ENCODE results near the gene DNTTIP2. TPM values are rescaled to one million over a fixed set of nuclear protein-coding genes. Genes with fewer than 3 reads are reported as not detected.
"Not testable (repeated sequence)": the region's sequence is repeated elsewhere in the genome, so short reads cannot be mapped to it uniquely, and the experiment has no call there.

DNTTIP2 gene
- 48.7 and 50.8 TPM in 2 replicates for total RNA-seq
- long read RNA-seq, full-length matches to known transcripts = 72 of 331 reads
- long read RNA-seq, partial matches to known transcripts = 252 of 331 reads
- long read RNA-seq, other reads (novel, unspliced or antisense) = 7 of 331 reads

- DNase-seq (ENCODE audit: low spot score, unreplicated experiment) = peak; percentile 73
- TF ChIP-seq CTCF (IDR thresholded peaks at IDR 0.05; ENCODE audit: unreplicated experiment) = no peak
- Mint-ChIP-seq H3K36me3 (ENCODE audit: insufficient read depth) (peaks cover 16% of the 10 kb centered on the region), H3K9me3 (ENCODE audit: low read depth) (no peaks in the 10 kb centered on the region), H3K4me1 (ENCODE audit: low read depth) (peaks cover 20% of the 10 kb centered on the region), H3K4me3 (ENCODE audit: low read depth) (peak within 1 kb of the TSS; percentile 91), H3K27me3 (no peaks in the 10 kb centered on the region), H3K27ac (peak within 1 kb of the TSS; percentile 99)
Observed at GRCh38 chr1:93878889-93879586, at the start of gene DNTTIP2. Gene DNTTIP2 (minus strand): TSS chr1:93879206. CDS start chr1:93879148, 58 bp downstream.

DNA sequence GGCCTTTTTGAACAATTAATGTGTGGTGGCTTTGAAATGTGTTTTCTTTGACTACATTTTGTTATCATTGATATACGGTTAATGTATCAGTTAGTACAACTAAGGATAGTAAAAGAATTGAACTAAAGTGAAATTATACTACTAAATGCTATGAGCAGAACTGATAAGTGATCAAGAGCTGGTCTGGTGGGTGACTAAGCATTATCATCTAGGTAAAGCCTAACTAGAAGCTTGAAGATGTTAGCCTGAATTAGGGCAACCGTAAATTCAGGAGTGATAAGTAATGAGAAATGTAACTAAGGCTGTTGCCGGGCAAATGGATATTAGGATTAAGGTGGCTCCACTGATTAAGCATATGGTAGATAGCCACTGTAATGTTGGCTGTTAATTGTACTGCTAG lies 46.2 kb upstream of the DNTTIP2 start:
- Mint-ChIP-seq H3K27me3 (no peaks in the 10 kb centered on the region), H3K9me3 (ENCODE audit: low read depth) (peaks cover 7% of the 10 kb centered on the region)

DNA sequence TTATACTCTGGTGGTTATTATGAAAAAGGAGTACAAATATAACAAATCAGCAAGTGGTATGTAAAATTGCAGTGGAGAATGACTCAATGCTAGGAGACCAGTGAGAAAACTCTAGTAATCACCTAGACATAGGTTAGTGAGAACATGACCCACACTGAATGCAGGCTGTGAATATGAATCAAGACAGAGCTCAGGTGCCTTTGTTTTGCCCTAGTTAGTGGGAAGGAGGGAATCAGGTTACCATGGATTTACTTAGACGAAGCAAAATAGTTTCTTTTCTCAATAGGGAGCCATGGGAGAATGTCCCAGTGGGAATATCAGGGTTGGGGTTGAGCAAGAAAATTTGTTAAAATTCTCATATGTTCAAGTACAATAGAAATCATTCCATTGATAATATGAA lies 40.8 kb upstream of the DNTTIP2 start:
- Mint-ChIP-seq H3K4me3 (ENCODE audit: low read depth) (no peak overlapping the region), H3K27me3 (no peaks in the 10 kb centered on the region), H3K36me3 (ENCODE audit: insufficient read depth) (no peaks in the 10 kb centered on the region), H3K4me1 (ENCODE audit: low read depth) (no peaks in the 10 kb centered on the region), H3K9me3 (ENCODE audit: low read depth) (peaks cover 6% of the 10 kb centered on the region), H3K27ac (no peak overlapping the region)
- no peak for TF ChIP-seq CTCF (IDR thresholded peaks at IDR 0.05; ENCODE audit: unreplicated experiment)
- DNase-seq (ENCODE audit: low spot score, unreplicated experiment) = no peak

More for the DNA sequence above, 46.2 kb upstream of the DNTTIP2 start:
- DNase-seq (ENCODE audit: low spot score, unreplicated experiment) = no peak
- peaks cover 3% of the 10 kb centered on the region for H3K4me1 Mint-ChIP-seq (ENCODE audit: low read depth)
- no peak overlapping the region for H3K27ac Mint-ChIP-seq
- TF ChIP-seq CTCF (IDR thresholded peaks at IDR 0.05; ENCODE audit: unreplicated experiment) = no peak
- H3K36me3 Mint-ChIP-seq (ENCODE audit: insufficient read depth) = no peaks in the 10 kb centered on the region
- no peak overlapping the region for H3K4me3 Mint-ChIP-seq (ENCODE audit: low read depth)

DNA sequence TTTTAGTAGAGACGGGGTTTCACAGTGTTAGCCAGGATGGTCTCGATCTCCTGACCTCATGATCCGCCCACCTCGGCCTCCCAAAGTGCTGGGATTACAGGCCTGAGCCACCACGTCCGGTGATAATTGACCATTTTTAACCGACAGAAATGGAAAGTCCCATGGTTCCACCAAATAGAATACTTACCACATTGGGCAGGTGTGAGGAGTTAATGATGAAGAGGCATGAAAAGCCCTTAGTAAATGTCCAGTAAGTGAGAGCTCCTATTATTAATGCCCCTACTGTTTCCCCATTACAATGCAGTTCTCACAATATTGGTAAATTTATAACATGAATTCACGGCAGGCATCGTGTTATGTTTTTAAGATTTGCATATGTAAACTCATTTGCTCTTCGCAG lies 38.3 kb upstream of the DNTTIP2 start:
- no peak for DNase-seq (ENCODE audit: low spot score, unreplicated experiment)
- Mint-ChIP-seq H3K27ac (no peak overlapping the region), H3K9me3 (ENCODE audit: low read depth) (peaks cover 8% of the 10 kb centered on the region), H3K4me3 (ENCODE audit: low read depth) (no peak overlapping the region), H3K36me3 (ENCODE audit: insufficient read depth) (no peaks in the 10 kb centered on the region), H3K27me3 (peaks cover 8% of the 10 kb centered on the region), H3K4me1 (ENCODE audit: low read depth) (no peaks in the 10 kb centered on the region)
- TF ChIP-seq CTCF (IDR thresholded peaks at IDR 0.05; ENCODE audit: unreplicated experiment) = no peak

GRCh38 chr1:93910880-93911279 lies 31.9 kb upstream of the DNTTIP2 start:
- Mint-ChIP-seq H3K4me1 (ENCODE audit: low read depth) (peaks cover 21% of the 10 kb centered on the region), H3K9me3 (ENCODE audit: low read depth) (peaks cover 14% of the 10 kb centered on the region), H3K27me3 (peaks cover 13% of the 10 kb centered on the region)
- H3K36me3 Mint-ChIP-seq (ENCODE audit: insufficient read depth); H3K4me3 Mint-ChIP-seq (ENCODE audit: low read depth); H3K27ac Mint-ChIP-seq; DNase-seq (ENCODE audit: low spot score, unreplicated experiment): not testable (repeated sequence)

GRCh38 chr1:93910305-93910704 lies 31.3 kb upstream of the DNTTIP2 start:
- DNase-seq (ENCODE audit: low spot score, unreplicated experiment) = no peak
- TF ChIP-seq CTCF (IDR thresholded peaks at IDR 0.05; ENCODE audit: unreplicated experiment) = no peak
- Mint-ChIP-seq H3K36me3 (ENCODE audit: insufficient read depth) (peaks cover 1% of the 10 kb centered on the region), H3K4me1 (ENCODE audit: low read depth) (peaks cover 23% of the 10 kb centered on the region), H3K9me3 (ENCODE audit: low read depth) (peaks cover 11% of the 10 kb centered on the region), H3K27me3 (peaks cover 13% of the 10 kb centered on the region), H3K4me3 (ENCODE audit: low read depth) (peak overlapping the region; percentile 66), H3K27ac (peak overlapping the region; percentile 80)
